ENCODE results near the gene RAB21. TPM values are rescaled to one million over a fixed set of nuclear protein-coding genes. Genes with fewer than 3 reads are reported as not detected.

RAB21 gene
- total RNA-seq, 4 donors from 2014 or later, result 15.0 to 36.9 (median 31.7) TPM

DNA sequence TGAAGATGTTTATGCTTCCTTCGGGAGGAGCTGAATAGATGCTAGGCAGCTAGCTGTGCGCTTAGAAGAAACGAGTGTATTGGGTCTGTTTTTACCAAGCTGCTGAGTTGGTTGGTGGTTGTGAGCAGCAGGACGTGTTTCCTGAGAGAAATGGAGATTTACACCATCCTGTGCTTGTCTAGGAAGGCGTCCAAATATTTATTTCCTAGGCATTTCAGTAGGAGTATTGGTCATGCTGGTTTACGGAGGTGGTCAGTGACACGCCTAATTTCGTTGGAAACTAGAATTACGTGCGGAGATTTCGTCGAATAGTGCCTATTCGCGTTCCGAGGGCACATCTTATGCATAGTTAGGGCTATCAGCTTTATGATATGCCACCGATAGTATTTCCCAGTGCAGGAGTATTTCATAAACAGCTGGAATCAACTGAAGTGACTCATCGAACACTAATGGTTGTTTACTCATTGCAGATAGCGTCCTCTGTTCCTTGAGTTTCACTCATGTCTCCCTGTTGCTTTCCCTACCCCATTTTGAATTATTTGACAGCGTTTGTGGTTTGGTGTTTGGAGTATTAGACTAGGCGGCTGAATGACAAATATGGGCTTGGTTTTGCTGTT is 85.7 kb downstream of the RAB21 start:
- Histone ChIP-seq H3K4me1 (peaks cover 22 to 59% (median 55%) of the 10 kb centered on the region in 4 donors), H3K4me3 (peak overlapping the region; percentile 60 to 95 (median 74)), H3K9me3 (no peaks in the 10 kb centered on the region), H3K36me3 (no peaks in the 10 kb centered on the region), H3K27ac (replicated peaks in 1 of 4) (peak overlapping the region; percentile 90 to 98 (median 94)), H3K27me3 (no peaks in the 10 kb centered on the region)
- TF ChIP-seq POLR2AphosphoS5 (IDR thresholded peaks at IDR 0.05) (no peak), EP300 (IDR thresholded peaks at IDR 0.05) (no peak), POLR2A (IDR thresholded peaks at IDR 0.05; ENCODE audit: low read depth) (no peak)
- no peak for DNase-seq (ENCODE audit: extremely low spot score)
- 3% methylated on average over 20 of the region's 20 CpGs for WGBS
- intact Hi-C loops (cut with DNase I), result no loop called here

DNA sequence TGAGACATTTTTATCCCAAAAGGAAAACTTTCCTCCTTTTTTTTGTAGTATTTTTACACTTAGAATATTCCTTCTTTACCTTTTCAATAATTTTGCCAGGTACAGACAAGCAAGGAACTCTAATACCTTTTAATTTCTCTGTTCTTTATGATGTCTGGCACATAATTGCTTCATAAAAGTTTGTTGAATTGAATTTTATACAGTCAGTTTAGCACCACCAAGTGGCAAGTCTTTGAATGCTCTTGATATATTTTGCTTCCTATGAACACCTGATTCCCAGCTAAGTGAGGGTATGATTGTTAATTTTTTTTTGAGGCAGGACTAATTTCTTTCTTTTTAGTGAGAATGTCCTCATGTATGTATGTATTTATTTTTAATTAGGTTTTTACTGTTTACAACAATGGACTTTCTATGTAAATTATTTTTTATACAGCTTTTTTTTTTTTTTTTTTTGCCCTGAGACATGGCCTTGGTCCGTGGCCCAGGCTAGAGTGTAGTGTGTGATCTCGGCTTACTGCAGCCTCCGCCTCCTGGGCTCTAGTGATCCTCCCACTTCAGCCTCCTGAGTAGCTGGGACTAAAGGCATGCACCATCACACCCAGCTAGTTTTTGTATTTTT is 91.8 kb downstream of the RAB21 start:
- H3K27ac ChIP-seq (replicated peaks in 1 of 4), result no peak overlapping the region
- H3K27me3 ChIP-seq, result no peaks in the 10 kb centered on the region
- TF ChIP-seq, protein P1, sequence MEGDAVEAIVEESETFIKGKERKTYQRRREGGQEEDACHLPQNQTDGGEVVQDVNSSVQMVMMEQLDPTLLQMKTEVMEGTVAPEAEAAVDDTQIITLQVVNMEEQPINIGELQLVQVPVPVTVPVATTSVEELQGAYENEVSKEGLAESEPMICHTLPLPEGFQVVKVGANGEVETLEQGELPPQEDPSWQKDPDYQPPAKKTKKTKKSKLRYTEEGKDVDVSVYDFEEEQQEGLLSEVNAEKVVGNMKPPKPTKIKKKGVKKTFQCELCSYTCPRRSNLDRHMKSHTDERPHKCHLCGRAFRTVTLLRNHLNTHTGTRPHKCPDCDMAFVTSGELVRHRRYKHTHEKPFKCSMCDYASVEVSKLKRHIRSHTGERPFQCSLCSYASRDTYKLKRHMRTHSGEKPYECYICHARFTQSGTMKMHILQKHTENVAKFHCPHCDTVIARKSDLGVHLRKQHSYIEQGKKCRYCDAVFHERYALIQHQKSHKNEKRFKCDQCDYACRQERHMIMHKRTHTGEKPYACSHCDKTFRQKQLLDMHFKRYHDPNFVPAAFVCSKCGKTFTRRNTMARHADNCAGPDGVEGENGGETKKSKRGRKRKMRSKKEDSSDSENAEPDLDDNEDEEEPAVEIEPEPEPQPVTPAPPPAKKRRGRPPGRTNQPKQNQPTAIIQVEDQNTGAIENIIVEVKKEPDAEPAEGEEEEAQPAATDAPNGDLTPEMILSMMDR (IDR thresholded peaks at IDR 0.05), result peak; percentile 37 to 52 (median 39)
- TF ChIP-seq POLR2AphosphoS5 (IDR thresholded peaks at IDR 0.05), result no peak
- intact Hi-C loops (cut with DNase I), result no loop called here
- 84% methylated on average over 3 of the region's 3 CpGs for whole genome bisulfite sequencing
- peaks cover 41 to 84% (median 65%) of the 10 kb centered on the region in 4 donors for H3K4me1 ChIP-seq
- H3K9me3 ChIP-seq, result no peaks in the 10 kb centered on the region
- H3K4me3 ChIP-seq, result no peak overlapping the region
- no peak for DNase-seq (ENCODE audit: extremely low spot score)
- H3K36me3 ChIP-seq, result no peaks in the 10 kb centered on the region

DNA sequence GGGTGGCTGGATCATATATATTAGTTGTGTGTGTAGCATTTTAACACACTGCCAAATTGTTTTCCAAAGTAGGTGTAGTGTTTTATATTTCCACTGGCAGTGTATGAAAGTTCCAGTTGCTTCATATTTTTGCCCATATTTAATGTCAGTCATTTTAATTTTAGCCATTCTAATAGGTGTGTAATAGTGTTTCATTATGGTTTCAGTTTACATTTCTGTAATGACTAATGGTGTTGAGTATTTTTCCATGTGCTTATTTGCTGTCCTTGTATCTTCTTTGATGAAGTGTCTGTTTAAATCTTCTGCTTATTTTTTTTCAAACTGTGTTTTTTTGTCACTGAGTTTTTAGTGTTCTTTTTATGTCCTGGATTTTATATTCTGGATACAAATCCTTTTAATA is 93.5 kb downstream of the RAB21 start:
- H3K4me1 ChIP-seq, result peaks cover 38 to 67% (median 48%) of the 10 kb centered on the region in 4 donors
- no peaks in the 10 kb centered on the region for H3K27me3 ChIP-seq
- H3K9me3 ChIP-seq, result no peaks in the 10 kb centered on the region
- no peak for TF ChIP-seq POLR2AphosphoS5 (IDR thresholded peaks at IDR 0.05)
- no peak for TF ChIP-seq POLR2A (IDR thresholded peaks at IDR 0.05; ENCODE audit: low read depth)
- TF ChIP-seq, protein P1 (IDR thresholded peaks at IDR 0.05), result no peak
- TF ChIP-seq EP300 (IDR thresholded peaks at IDR 0.05), result no peak
- DNase-seq (ENCODE audit: extremely low spot score), result no peak
- no peak overlapping the region for H3K4me3 ChIP-seq
- H3K36me3 ChIP-seq, result peaks cover 0 to 3% (median 0%) of the 10 kb centered on the region in 4 donors
- no peak overlapping the region for H3K27ac ChIP-seq (replicated peaks in 1 of 4)
- intact Hi-C loops (cut with DNase I), result no loop called here

DNA sequence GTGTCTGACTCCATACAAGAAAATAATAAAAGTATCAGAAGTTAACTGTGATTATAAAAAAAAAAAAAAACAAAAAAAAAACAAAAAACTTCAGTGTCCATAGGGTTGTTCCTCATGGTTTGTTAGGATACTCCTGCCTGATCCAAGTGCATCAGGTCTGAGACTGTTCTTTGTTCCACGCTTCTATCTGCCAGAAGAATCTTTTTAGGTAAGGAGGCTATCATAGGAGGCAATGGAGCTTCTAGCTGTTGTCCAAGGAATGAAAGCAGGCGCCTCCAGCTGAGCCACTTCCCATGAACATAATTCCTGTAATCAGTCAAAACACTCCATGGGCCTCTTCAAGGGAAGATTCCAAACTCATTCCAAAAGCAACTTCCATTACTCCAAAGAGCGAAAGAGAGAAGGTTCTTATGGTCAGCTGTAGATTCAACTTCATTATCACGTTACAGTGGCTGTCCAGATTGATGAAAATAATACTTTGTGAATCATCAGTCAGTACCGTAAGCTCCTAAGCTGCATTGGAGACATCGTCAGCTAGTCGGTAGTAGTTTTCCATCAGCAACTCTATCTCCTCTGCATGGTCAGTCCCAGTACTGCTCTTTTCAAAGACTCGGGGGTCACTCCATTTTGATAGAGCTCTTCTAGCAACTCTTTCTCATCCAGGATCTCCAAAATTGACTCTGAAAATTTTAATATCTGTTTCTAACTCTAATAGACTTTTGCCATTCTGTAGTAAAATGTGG is 94.6 kb downstream of the RAB21 start:
- H3K4me3 ChIP-seq, result no peak overlapping the region
- no peaks in the 10 kb centered on the region for H3K27me3 ChIP-seq
- TF ChIP-seq EP300 (IDR thresholded peaks at IDR 0.05) (no peak), POLR2A (IDR thresholded peaks at IDR 0.05; ENCODE audit: low read depth) (no peak)
- TF ChIP-seq, protein P1 (IDR thresholded peaks at IDR 0.05), result no peak
- H3K36me3 ChIP-seq, result peaks cover 0 to 3% (median 0%) of the 10 kb centered on the region in 4 donors
- H3K9me3 ChIP-seq, result no peaks in the 10 kb centered on the region
- peaks cover 33 to 59% (median 37%) of the 10 kb centered on the region in 4 donors for H3K4me1 ChIP-seq
- no peak overlapping the region for H3K27ac ChIP-seq (replicated peaks in 1 of 4)
- 93% methylated on average over 8 of the region's 8 CpGs for WGBS
- intact Hi-C loops (cut with DNase I), result no loop called here
- DNase-seq (ENCODE audit: extremely low spot score), result no peak

Other genes with a start within 250 kb of the RAB21 start
- gene ZFC3H1, start 91.0 kb upstream of the RAB21 start, total RNA-seq, result 10 to 100 TPM; 19.4 to 44.0 (median 25.9) TPM
- gene THAP2, start 90.6 kb upstream of the RAB21 start, total RNA-seq, result 1 to 10 TPM; 3.3 to 5.1 (median 3.7) TPM
- 10 to 100 TPM in 3 of 4 donors, 1 to 10 TPM in 1; 9.6 to 24.2 (median 16.6) TPM for gene TMEM19, start 68.8 kb upstream of the RAB21 start, total RNA-seq
- 10 to 100 TPM; 20.8 to 41.7 (median 30.3) TPM for gene TBC1D15, start 84.9 kb downstream of the RAB21 start, total RNA-seq
- under 1 TPM in 3 of 4 donors, not detected in 1; 0.11 to 0.17 (median 0.13) TPM for gene TPH2, start 184.0 kb downstream of the RAB21 start, total RNA-seq